ENCODE results near the gene IRAK1BP1. TPM values are rescaled to one million over a fixed set of nuclear protein-coding genes. Genes with fewer than 3 reads are reported as not detected.
"Not testable (repeated sequence)": the region's sequence is repeated elsewhere in the genome, so short reads cannot be mapped to it uniquely, and the experiment has no call there.

Gene IRAK1BP1
- total and polyA plus RNA-seq, 7 donors: 0.52 to 1.8 (median 0.92) TPM

GRCh38 chr6:78911218-78911940, 44.0 kb downstream of the IRAK1BP1 start:
- WGBS, 3 donors: 62 to 64% (median 63%) methylated on average over 9 of the region's 9 CpGs
- H3K27me3 ChIP-seq (ENCODE audit: insufficient read depth in 3 of 3, low read length in 2 of 3): peaks cover 0 to 12% (median 6%) of the 10 kb centered on the region in 3 donors
- intact Hi-C loops (cut with DNase I): no loop called here
- no peaks in the 10 kb centered on the region for H3K36me3 ChIP-seq (ENCODE audit: insufficient read depth in 1 of 2, low read depth in 1 of 2)
- no peaks in the 10 kb centered on the region for H3K4me1 ChIP-seq
- no peak overlapping the region for H3K27ac ChIP-seq
- peak overlapping the region; percentile 53 for H3K4me3 ChIP-seq
- TF ChIP-seq, protein P1, sequence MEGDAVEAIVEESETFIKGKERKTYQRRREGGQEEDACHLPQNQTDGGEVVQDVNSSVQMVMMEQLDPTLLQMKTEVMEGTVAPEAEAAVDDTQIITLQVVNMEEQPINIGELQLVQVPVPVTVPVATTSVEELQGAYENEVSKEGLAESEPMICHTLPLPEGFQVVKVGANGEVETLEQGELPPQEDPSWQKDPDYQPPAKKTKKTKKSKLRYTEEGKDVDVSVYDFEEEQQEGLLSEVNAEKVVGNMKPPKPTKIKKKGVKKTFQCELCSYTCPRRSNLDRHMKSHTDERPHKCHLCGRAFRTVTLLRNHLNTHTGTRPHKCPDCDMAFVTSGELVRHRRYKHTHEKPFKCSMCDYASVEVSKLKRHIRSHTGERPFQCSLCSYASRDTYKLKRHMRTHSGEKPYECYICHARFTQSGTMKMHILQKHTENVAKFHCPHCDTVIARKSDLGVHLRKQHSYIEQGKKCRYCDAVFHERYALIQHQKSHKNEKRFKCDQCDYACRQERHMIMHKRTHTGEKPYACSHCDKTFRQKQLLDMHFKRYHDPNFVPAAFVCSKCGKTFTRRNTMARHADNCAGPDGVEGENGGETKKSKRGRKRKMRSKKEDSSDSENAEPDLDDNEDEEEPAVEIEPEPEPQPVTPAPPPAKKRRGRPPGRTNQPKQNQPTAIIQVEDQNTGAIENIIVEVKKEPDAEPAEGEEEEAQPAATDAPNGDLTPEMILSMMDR (IDR thresholded peaks at IDR 0.05): no peak
- ATAC-seq (no peak), DNase-seq (no peak)
- no peaks in the 10 kb centered on the region for H3K9me3 ChIP-seq

DNA sequence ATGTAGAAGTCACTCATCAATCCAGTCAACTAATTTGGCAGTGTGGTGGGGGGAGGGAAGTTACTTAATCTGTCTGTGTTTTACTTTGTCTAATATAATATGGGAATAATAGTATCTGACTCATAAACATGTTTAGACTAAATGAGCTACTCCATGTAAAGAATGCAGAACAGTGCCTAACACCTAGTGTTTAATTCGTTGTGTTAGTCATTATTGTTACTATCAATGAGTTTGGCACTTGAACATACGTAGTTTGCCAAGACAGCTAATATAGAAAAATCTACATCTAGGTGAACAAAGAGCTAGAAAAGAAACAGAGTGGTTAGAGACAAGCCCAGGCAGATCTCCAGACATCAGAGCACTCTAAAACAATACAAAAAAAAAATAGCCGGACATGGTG, 49.1 kb downstream of the IRAK1BP1 start:
- WGBS, 3 donors: 91 to 95% (median 92%) methylated on average over 3 of the region's 3 CpGs
- H3K27ac ChIP-seq: no peak overlapping the region
- intact Hi-C loops (cut with DNase I): no loop called here

DNA sequence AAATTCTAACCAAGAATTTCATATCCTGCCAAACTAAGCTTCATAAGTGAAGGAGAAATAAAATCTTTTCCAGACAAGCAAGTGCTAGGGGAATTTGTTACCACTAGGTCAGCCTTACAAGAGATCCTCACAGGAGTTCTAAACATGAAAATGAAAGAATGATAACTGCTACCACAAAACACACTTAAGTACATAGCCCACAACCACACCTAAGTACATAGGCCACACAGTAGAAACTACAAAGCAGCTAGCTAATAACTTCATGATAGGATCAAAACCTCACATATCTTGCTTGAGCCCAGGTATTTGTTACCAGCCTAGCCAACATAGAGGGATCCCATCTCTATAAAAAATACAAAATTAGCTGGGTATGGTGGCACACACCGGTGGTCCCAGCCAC, 50.4 kb downstream of the IRAK1BP1 start:
- intact Hi-C loops (cut with DNase I): no loop called here
- no peak overlapping the region for H3K4me3 ChIP-seq
- H3K27me3 ChIP-seq (ENCODE audit: insufficient read depth in 3 of 3, low read length in 2 of 3): no peaks in the 10 kb centered on the region
- WGBS, 3 donors: 100% methylated on average over 1 of the region's 1 CpG
- H3K4me1 ChIP-seq: no peaks in the 10 kb centered on the region
- TF ChIP-seq, protein P1 (IDR thresholded peaks at IDR 0.05): no peak
- DNase-seq (no peak), ATAC-seq (no peak)
- no peaks in the 10 kb centered on the region for H3K36me3 ChIP-seq (ENCODE audit: insufficient read depth in 1 of 2, low read depth in 1 of 2)
- no peak overlapping the region for H3K27ac ChIP-seq
- H3K9me3 ChIP-seq: peaks cover 13% of the 10 kb centered on the region

More for the DNA sequence above, 49.1 kb downstream of the IRAK1BP1 start:
- H3K4me3 ChIP-seq: no peak overlapping the region
- TF ChIP-seq, protein P1 (IDR thresholded peaks at IDR 0.05): no peak
- DNase-seq (no peak), ATAC-seq (no peak)
- no peaks in the 10 kb centered on the region for H3K4me1 ChIP-seq
- no peaks in the 10 kb centered on the region for H3K27me3 ChIP-seq (ENCODE audit: insufficient read depth in 3 of 3, low read length in 2 of 3)
- peaks cover 12% of the 10 kb centered on the region for H3K9me3 ChIP-seq
- H3K36me3 ChIP-seq (ENCODE audit: insufficient read depth in 1 of 2, low read depth in 1 of 2): no peaks in the 10 kb centered on the region

DNA sequence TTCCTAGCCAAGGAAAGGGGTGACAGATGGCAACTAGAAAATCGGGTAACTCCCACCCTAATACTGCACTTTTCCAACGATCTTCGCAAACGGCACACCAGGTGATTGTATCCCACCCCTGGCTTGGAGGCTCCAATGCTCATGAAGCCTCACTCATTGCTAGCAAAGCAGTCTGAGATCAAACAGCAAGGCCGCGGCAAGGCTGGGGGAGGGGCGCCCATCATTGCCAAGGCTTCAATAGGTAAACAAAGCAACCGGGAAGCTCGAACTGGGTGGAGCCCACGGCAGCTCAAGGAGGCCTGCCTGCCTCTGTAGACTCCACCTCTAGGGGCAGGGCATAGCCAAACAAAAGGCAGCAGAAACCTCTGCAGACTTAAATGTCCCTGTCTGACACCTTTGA, 53.8 kb downstream of the IRAK1BP1 start:
- H3K4me1 ChIP-seq; ATAC-seq; H3K27me3 ChIP-seq (ENCODE audit: insufficient read depth in 3 of 3, low read length in 2 of 3); intact Hi-C loops (cut with DNase I); H3K27ac ChIP-seq; DNase-seq; H3K4me3 ChIP-seq; H3K36me3 ChIP-seq (ENCODE audit: insufficient read depth in 1 of 2, low read depth in 1 of 2): not testable (repeated sequence)
- 86 to 95% (median 89%) methylated on average over 10 of the region's 10 CpGs for WGBS, 3 donors
- H3K9me3 ChIP-seq: peaks cover 13% of the 10 kb centered on the region

- DNase-seq: no peak
- Histone ChIP-seq H3K27ac (no peak overlapping the region), H3K4me3 (no peak overlapping the region), H3K27me3 (ENCODE audit: insufficient read depth in 3 of 3, low read length in 2 of 3) (no peaks in the 10 kb centered on the region), H3K9me3 (peaks cover 15% of the 10 kb centered on the region), H3K4me1 (no peaks in the 10 kb centered on the region), H3K36me3 (ENCODE audit: insufficient read depth in 1 of 2, low read depth in 1 of 2) (no peaks in the 10 kb centered on the region)
- WGBS, 3 donors: 86 to 91% (median 91%) methylated on average over 3 of the region's 3 CpGs
- TF ChIP-seq, protein P1 (IDR thresholded peaks at IDR 0.05): no peak
- no peak for ATAC-seq
- intact Hi-C loops (cut with DNase I): no loop called here
These were observed 58.0 kb downstream of the IRAK1BP1 start for GRCh38 chr6:78925317-78925716.

Measured in psoas muscle (tissue), 8 donors.